SKM-1 (cell line): ENCODE measurements around the gene MAPK11.

Experiments used
- DNase-seq: peaks from one replicate; lab custom pipeline; 2025; ENCODE audit not compliant: unreplicated experiment; lab: John Stamatoyannopoulos, UW

Gene MAPK11

DNA sequence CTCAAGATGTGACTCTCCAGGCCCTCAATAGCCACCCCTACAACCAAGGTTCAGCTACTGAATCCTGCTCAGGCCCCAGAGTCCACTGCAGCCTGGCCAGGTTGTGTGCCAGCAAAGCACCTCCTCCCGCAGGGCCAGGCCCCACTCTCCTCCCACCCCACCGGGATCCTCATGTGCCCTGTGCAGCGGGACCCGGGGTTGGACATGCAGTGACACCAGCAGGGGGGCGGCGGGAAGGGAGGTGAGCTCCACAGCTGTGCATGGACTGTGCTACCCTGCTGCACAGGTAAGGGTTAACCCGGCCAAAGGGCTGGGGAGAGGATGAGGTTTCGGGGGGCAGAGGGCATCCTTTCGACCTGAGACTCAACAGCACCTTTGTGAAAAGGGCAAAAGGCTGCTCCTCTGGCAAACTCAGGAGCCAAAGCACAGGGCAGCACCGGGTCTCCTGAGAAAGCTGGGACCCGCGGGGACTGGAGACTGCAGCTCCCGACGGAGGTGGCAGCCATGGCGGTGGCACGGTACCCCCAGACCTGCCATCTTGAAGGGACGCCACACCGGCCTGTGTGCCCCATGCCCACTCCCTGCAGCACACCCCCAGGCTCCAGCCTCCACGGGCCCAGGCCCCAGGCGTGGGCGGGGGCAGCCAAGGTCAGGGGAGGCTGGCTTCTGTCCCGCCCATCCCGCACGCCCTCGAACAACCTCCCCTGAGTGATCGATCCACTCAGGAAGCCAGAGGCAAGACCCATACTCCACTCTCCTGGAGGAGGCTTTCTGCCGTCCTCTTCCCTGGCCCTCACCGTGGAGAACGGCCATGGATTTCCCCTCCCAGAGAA is 26.7 kb upstream of the MAPK11 start:
- no peak for DNase-seq

DNA sequence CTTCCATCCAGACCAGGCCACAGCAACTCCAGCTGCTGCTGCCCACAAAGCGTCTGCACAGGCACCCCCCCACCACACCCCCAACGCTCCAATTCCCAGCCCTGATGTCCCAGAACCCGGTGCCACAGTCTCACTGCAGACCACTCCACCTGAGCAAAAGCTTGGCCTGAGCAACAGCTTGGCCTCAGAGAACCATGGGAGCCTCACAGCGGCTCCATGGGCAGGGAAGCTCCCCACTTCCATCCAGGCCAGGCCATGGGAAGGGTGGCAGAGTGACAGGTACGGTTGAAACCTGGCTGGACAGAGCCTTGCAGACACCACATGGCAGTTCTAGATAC is 24.1 kb upstream of the MAPK11 start:
- DNase-seq = no peak

DNA sequence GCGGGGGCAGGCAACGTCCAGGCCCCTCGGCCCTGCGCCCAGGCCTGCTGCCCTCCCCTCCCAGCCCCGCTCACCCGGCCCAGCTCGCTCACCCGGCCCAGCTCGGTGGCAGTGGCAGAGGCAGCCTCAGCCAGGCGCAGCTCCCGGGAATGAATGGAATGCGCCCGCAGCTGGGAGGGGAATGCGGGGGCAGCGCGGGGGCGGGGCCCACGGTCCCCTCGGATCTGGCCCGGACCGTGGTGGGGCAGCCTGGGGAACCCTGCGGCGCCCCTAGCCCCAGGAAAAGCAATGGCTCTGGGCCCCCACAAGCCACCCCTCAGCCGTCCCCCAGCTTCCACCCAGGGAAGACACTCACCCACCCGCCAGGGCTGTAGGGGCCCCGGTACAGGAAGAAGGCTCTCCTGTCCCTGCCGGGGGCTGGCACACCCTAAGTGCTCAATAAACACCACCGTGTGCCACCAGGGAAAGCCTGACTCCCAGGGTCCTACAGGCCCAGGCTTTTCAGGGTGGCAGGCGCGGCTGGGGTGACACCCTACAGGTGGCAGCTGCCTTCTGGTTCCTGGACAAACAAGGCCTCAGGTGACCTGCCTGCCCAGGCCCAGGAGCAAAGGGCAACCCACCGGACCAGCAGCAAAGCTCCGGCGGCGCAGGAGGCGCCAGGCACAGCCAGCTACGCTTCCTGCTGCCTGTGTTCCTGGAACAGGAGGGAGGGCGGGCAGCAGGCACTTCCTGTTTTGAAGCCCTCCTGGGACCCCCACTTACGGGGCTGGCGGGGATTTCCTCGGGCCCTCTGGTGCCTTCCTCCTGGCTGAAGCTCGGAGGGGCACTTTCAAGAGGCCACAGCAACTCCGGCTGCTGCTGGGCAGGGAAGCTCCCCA is 23.5 kb upstream of the MAPK11 start:
- DNase-seq = no peak

DNA sequence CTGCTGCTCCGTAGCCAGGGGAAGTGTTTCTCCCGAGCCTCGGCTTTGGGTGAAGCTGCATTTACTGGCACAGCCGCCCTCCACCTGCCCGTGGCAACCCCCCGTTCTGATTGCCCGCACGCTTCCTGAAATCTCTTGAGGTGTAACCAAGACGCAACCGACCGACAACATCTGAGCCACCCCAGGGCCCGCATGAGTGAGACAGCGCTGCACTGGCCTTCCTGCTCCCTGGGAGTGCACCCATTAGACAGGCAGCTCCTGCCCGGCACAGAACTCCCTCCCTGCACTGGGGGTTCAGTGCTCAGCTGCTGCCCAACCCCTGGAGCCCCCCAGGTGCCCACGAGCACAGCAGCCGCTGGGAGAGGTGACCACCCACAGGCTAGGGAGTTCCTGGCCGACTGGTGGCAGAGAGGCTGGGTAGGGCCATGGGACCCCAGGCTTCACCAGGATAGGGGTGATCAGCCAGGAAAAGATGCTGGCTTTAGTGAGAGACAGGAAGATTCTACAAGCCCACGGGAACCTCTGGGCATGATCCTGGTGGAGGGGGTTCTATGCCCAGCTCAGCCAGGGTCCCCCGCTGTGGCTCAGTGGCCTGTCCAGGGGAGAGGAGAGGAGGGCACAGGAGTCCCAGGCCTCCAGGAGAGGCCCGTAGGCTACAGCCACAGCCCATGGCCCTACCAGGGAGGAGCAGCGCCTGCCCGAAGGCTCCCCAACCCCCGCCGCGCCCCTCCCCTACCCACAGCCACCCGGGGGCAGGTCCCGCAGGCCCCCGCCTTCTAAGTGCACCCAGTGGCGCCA is 22.7 kb upstream of the MAPK11 start:
- no peak for DNase-seq

DNA sequence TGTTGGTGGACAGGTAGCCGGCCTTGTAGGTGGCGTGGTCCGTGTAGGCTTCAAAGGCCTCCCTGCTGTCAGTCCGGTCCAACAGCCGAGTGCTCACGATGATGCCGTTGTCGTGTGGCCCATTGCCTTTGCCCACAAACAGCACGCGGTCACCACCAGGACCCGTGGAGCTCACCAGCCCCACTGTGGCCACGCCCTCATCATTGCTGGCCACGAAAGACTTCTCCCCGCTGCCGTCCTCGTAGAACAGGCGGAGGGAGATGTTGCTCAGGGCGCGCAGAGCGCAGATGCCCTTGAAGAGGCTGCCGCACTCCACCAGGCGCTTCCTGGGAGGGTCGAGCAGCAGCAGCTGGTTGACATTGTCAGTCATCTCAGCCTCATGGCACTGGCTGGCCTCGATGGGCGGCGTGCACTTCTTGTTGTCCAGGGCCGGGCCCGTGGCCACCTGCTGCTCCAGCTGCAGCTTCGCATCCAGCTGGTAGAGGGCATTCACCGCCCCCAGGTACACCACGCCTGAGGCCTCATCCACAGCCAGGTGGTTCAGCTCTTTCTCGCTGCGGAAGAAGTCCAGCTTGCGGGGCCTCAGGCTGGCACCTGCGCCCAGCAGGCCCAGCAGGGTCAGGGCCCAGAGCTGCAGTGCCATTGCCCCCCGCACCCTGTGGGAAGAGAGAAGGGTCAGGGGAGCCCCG is 19.9 kb upstream of the MAPK11 start:
- DNase-seq = no peak

DNA sequence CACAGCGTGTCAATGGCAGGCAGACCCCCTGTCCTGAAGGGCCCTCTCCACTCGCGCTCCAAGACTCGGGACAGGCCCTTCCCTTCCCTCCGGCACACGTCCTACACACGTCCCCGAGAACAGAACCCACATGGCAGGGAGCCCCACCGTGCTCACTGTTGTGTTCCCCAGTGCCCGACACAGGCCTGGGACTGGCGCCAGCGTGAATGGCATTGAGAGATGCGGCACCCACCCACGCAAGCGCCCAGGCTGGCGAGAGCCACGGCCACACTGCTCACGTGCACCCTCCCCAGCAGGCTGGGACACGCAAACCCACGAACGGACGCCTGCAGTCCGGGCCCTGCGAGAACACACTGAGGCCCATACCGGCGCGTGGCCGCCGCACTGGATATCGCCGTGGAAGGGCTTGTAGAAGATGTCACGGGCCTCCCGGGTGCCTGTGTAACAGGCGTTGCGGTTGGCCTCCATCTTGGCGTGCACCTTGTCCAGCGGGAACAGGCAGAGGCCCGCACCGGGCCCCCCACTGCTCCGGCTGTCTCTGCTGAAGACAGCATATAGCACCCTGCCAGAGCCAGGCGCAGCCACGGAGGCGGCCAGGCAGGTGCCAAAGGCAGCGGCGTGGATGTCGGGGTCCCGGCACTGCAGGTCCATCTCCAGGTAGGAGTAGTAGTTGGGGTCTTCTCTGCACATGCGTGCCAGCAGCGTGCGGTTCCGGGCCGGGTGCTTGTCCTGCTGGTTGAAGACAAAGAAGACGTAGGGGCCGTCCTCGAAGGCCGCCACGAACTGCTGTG is 19.2 kb upstream of the MAPK11 start:
- no peak for DNase-seq

DNA sequence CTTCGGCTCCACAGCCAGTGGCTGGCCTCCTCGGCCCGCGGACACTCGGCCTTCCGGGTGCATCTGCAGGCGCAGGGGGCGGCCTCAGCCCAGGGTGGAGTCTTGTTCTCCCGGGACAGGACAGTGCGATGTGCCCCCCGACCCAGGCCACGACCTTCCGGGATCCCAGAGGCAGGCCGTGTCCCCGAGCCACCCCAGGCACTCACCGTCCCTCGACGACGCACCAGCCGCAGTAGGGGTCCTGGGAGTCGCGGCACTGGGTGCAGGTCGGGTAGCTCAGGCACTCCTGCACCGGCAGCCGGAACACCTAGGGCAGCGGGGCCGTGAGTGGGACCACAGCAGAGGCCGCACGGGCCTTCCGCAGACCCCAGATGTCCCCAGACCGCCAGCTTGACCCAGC is 17.6 kb upstream of the MAPK11 start:
- no peak for DNase-seq

DNA sequence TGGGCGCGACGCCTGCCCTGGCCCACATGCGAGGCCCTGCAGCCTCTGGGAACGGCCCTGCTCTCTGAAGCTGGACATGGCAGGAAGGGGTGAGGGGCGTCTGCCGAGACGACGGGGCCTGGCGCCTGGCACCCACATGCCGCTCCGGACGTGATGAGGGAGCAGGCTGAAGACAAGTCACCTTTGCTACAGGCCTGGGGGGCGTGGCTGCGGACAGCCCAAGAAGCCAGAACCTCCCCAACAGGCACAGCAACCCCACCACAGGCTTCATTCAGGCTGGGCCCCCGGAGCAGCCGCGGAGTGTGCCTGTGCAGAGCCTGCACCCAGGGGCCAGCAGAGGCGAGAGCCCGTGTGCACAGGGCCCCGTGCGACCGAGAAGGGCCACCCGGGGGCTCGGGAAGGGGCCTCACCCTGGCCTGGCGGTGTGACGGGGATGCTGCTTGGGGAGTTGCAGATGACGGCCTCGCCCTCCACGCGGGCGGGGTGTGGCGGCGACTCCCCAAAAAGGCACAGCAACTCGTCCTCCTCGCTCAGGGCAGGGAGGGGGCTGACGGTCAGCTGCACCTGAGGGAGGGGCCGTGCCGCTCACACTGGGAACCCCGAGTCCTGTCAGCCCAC is 16.6 kb upstream of the MAPK11 start:
- no peak for DNase-seq

DNA sequence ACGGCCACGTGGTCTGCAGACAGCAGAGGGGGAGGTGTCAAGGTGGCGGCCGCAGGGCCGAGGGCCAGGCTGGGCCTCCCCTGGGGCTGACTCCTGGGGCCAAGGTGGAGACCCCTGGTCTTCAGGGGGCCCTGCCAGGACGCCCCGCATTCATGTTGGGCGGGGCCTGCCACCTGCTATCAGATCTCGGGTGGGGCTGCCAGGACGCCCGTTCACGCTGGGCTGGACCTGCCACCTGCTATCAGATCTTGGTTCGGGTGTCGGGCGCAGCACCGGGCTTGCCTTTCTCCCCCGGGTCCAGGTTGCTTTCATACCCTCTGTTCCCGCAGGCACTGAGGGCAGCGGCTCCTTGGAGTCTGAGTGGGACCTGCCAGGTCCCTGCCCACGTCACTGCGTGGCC is 16.1 kb upstream of the MAPK11 start:
- DNase-seq = no peak

DNA sequence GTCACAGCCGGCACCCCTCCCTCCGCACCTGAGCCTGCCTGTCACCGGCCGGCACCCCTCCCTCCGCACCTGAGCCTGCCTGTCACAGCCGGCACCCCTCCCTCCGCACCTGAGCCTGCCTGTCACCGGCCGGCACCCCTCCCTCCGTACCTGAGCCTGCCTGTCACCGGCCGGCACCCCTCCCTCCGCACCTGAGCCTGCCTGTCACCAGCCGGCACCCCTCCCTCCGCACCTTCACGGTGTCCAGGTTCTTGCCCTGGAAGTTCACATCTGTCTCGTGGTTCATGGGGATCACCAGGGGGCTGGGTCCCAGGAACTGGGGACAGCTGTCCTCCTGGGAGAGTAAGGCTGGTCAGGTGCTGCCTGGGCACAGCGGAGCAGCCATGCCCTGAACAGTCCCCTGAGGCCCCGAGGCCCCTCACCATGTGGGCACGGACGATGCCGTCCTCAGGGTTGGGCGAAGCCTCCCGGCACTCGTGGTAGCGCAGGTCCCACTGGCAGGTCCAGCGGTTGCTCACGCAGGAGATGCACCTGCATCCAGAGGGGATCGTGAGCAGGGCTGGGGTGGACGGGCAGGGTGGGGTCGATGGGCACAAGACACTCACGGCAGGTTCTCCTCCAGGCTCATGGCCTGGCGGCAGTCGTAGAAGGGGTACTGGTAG is 15.5 kb upstream of the MAPK11 start:
- DNase-seq = no peak

DNA sequence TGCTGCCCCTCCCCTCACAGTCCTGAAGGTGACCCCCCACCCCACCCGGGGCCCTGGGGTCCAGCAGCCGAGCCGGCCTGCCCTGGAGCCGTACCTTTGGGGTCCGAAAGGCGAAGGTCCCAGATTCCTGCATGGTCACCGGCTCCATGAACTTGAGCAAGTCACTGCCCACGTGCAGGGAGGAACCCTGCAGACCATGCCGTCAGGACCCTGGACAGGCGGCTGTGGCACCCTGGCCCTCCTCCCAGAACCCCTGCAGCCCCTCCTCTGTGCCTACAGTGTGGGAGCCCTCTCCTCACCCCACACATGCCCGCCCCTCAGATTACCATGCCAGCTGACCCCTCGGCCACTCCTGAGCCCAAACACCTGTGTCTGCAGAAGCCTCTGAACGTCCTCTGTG is 14.3 kb upstream of the MAPK11 start:
- DNase-seq = no peak

DNA sequence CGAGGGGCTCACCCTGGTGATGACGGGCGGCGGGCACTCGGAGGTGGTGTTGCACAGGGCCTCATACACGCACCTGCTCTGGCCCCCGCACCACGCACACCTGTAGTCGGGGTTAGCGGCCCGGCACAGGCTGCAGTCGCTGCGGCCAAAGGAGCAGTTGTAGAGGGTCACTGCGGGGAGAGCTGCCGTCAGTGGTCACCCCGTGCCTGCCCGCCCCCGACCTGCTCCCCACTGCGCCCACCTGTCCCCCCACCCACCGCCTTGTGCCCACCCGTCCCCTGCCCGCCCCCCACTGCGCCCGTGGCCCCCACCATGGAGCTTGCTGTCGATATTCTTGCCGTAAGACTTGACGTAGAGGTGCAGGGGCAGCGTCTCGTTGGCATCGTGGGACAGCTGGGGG is 13.6 kb upstream of the MAPK11 start:
- DNase-seq = no peak

DNA sequence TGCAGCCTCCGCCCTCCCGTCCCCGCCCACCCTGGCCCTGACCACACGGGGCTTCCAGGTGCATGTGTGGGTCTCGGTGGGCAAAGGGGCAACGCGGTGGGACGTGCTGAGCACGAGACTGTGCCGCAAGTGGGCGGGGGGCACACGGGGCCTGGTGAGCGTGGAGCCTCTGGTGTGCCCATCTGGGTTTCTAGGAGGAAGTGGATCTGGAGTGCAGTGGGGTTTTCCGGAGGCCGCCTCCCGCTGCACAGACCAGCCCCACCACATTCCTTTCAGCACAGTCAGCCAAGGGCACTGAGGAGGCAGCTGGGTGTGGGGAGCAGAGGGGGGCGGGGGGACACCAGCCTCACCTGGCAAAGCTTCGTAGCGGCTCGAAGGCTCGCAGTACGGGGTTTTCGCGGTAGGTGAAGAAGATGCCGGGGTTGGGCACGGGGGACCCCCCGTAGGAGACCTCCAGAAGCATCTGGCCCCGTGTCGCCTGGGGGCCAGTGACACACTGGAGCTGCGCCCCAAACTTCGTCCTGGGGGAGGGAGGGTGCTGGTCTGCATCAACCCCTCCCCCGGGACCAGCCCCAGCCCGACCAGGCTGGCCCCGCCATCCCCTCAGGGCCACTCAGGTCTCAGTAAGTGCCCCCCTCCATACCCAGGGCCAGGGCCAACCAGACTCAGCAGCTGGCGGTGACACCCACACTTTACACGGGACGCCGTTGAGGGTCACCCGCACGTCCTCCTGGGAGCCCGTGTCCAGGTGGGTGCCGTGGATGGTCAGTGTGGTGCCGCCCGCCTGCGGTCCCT is 12.4 kb upstream of the MAPK11 start:
- no peak for DNase-seq

DNA sequence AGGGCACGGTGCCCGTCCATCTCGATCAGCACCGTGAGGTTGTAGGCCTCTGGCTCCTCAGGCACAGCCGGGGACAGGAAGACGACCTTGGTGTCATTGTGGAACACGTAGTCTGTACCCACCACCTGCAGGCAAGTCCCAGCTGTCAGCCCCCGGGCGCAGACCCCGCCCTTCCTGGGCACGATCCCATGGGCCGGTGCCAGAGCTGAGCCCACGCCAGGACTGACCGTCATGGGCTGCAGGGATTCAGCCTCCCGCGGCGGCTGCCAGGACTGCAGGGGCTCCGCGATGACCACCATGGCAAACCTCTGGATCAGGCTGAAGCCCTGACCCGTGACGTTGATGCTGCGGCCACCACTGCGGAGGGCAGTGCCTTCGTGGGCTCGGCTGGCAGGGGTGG is 11.8 kb upstream of the MAPK11 start:
- no peak for DNase-seq

DNA sequence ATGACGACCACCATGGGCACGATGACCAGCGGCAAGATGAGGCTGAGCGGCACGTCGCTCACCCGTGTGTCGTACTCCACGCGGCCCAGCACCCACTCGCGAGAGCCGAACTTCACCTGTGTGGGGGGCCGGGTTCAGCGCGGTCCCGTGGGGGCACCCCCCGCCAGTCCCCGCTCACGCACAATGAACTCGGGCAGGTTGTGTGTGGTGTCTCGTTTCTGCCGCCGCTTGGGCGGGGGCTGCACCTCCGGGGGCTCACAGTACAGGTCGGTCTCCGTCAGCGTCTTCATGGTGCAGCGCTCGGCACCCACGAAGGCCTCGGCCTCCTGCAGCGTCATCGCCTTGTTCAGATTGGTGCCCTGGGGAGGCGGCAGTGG is 11.2 kb upstream of the MAPK11 start:
- DNase-seq = no peak

DNA sequence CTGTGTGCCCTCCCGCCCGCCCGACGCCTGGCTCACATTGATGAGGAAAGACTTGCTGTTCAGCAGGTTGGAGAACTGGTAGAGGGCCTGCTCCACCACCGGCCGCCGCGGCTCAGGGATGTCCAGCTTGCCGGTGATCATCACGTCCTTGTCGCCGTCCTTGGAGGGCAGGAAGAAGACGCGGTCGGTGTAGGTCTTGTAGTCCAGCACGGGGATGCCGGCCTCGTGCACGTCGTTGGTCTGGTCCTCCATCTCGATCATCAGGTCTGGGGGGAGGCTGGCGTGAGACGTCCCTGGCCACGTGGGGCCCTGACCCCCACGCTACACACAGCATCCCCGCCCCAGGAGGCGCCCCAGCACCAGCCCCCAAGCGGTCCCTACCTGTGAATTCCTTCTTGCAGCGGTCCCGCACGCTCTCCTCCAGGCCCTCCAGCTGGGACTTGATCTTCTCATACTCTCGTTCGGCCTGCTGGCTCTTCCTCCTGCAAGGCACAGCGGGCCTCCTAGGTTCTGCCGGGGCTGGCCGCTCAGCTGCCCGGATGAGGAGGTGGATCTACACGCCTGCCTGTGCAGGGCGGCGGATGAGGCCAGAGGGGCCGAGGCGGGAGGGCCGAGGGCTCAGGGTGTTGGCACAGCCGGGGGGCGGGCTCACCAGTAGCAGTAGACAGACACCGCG is 10.7 kb upstream of the MAPK11 start:
- DNase-seq = no peak

DNA sequence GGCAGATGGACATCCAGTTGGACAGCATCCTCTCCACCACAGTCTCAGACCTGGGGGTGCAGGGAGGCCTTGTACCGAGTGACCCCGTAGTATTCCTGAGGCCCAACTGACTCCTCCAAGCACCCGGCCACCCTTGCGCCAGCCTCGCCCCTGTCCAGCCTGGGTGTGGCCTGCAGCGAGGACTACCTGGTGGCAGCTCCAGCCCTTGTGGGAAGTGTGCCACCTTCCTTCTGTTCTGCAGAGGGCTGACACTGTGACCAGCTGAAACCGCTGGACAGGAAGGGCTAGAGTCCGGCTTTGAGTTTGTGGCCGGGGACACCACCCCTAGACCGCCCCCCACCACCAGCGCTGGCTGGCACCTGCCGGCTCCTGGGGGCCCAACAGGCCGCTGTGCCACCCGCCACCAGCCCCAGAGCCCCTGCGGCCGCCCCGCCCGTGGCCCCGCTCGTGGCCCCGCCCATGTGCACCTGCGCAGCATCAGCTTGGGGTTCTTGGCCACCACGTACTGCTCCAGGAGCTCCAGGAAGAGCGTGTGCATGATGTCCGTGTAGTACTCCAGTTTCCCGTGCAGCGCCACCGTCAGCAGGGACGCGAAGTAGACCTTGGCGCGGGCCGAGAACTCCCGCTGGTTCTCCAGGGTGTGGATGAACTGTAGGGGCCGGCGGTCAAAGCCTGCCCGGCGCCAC is 10.0 kb upstream of the MAPK11 start:
- no peak for DNase-seq
